HG02938 (cell line): Measurements from ENCODE around the gene PIK3R5.
"Not testable (repeated sequence)": the region's sequence is repeated elsewhere in the genome, so short reads cannot be mapped to it uniquely, and the experiment has no call there.

Experiments
- ATAC-seq: cut with Tn5 transposase; IDR thresholded peaks from one replicate; pipeline ENCODE4 v1.9.1; 2021; ENCODE audit warnings: mild to moderate bottlenecking, moderate library complexity; ENCODE audit not compliant: unreplicated experiment

The PIK3R5 gene

GRCh38 chr17:8985054-8985701 lies 19.7 kb upstream of the PIK3R5 start:
- ATAC-seq, result no peak

GRCh38 chr17:8984225-8984624 lies 18.7 kb upstream of the PIK3R5 start:
- ATAC-seq, result not testable (repeated sequence)

GRCh38 chr17:8981443-8981842 lies 15.9 kb upstream of the PIK3R5 start:
- no peak for ATAC-seq

DNA sequence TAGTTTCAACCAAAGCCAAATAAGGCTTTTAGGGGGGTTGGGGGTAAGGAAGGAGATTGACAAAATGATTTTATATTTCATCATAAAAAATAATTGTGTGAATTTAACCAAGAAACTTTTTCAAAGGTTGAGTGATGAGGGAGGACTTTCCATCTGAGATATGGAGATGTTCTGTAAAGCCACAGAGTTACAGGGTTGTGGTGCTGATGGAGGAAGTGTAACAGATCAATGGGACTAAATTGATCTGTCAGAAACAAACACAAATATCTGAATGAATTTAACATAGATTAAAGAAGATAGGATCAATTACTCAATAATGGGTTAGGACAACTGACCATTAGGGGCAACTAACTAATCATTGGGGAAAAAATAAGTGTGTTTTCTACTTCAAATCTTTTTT lies 14.2 kb upstream of the PIK3R5 start:
- no peak for ATAC-seq

DNA sequence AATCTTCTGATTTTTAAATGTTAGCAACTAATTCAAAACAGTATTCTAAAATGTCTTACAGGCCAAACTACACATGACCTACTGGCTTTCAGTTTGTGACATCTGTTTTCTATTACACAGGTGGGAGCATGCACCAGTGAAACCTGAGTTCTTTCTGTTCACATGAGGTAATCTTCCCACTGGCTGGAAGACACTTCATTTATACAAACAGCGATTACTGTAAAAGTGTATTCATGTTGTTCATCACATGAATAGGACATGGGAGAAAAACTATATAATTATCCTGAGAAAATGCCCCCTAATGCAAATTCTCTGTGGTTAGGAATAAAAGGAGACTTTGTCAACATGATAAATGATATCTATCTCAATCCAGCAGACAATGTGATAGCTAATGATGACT lies 11.1 kb upstream of the PIK3R5 start:
- ATAC-seq, result no peak

- ATAC-seq, result no peak
Measured at GRCh38 chr17:8975091-8975725, 9.7 kb upstream of the PIK3R5 start.

DNA sequence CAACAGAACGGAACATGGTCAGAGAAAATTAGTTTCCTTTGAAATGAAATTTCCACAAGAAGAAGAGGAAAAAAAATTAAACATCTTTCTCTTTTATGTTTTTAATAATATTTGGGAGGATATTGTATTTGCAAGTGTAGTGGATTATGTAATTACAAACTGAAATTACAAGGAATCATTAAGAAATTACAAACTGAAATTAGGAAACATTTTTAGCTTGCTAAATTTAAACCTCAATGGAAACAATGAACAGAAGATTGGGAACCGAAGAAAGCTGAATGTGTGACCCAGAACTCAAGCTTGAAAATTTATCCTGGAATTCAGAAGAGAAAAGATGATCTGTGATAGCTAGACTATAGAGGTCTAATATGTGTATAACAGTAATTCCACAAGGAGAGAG lies 4.4 kb upstream of the PIK3R5 start:
- ATAC-seq, result no peak

DNA sequence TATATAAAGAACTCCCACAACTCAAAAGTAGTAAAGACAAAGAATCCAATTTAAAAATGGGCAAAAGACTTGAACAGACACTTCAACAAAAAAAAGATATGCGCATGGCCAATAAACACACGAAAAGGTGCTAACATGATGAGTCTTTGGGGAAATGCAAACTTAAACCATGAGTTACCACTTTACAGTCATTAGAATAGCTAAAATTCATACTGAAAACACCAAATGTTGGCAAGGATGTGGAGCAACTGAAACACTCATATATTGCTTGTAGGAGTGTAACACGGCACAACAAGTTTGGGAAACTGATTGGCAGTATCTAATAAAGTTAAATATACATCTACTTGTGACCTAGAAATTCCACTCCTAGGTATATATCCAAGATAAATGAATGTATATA lies 3.0 kb upstream of the PIK3R5 start:
- no peak for ATAC-seq

- ATAC-seq, result no peak
Measured at GRCh38 chr17:8967861-8968260, 2.4 kb upstream of the PIK3R5 start.

GRCh38 chr17:8966926-8967325 lies 1.4 kb upstream of the PIK3R5 start:
- no peak for ATAC-seq

DNA sequence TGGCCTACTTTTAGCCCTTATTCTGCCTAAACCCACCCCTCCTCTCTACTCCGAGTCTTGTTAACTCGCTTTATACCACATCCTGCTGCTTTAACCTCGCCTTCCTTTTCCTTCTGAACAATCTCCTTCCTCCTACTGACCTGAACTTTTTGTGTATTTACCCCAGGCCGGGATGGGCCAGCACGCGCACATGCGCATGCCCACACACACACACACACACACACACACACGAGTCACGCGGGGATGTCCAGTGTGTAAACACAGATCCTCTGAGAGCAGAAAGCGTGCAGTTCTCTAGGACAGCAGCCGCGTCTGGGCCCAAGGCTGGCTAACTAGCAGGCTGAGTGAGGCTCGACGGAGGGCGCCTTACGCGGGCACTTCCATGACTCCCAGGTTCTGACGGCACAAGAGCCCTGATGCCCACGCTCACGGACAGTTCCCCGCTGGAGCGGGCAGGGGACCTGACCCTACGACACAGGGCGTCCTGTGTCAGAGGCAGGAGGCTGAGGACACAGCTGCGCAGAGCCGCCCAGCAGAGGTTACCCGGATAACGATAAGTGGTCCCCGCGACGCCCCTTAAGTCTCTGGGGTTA lies 610 bp downstream of the PIK3R5 start:
- ATAC-seq, result no peak

- ATAC-seq, result no peak
Measured at GRCh38 chr17:8963647-8964258, 1.8 kb downstream of the PIK3R5 start.

- no peak for ATAC-seq
Measured at GRCh38 chr17:8963014-8963413, 2.5 kb downstream of the PIK3R5 start.

DNA sequence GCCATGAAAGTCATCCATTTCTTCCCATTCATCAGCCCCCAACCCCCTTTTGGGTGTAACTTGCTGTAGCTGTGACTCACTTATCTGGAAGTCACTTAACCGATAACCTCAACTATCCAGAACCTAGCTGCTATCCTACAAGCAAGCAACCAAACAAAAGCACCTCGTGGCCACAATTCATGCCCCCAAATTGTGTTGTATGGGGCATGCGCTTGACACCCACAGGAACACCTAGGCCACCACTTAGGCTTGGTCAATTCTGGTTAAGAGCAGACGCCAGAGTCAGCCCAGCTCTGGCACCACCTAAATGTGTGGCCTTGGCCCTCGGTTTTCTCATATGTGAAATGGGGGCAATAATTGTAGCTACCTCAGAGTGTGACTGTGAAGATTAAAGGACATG lies 3.7 kb downstream of the PIK3R5 start:
- ATAC-seq, result no peak

GRCh38 chr17:8960325-8961140 lies 5.0 kb downstream of the PIK3R5 start:
- no peak for ATAC-seq

- ATAC-seq, result no peak
Measured at GRCh38 chr17:8959312-8959918, 6.1 kb downstream of the PIK3R5 start.

- no peak for ATAC-seq
Measured at GRCh38 chr17:8957721-8958120, 7.8 kb downstream of the PIK3R5 start.

DNA sequence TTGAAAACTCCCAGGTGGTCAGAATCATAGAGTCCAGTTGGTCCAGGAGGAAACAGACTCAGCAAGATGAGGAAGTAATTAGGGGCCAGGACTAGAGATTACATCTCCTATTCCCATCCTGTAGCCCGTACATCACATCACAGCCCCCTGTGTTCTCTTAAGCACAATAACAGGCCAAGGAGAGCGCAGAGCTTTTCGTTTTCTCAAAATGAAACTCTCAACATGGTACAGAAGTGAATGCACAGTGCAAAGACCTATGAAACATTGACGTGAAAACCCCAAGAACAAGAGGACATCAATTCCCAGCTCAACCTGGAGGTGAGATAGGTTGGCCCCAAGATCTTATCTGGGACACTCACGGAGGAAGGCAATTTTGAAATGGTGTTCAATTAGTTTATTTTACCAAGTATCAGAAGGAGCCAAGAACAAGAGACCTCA lies 9.0 kb downstream of the PIK3R5 start:
- peak; percentile 49 for ATAC-seq

GRCh38 chr17:8955021-8955959 lies 10.2 kb downstream of the PIK3R5 start:
- no peak for ATAC-seq

- ATAC-seq, result no peak
Measured at GRCh38 chr17:8954339-8954738, 11.2 kb downstream of the PIK3R5 start.
